LNCAP (cell line): ENCODE measurements around the gene DENND4C.

Experiments
- CTCF ChIP-seq: fragments of 450-650 bp; IDR thresholded peaks from 2 replicates; pipeline ENCODE4 v1.5.1; 2017; ENCODE audit warnings: mild to moderate bottlenecking

DENND4C gene

GRCh38 chr9:19342947-19343346, 112.5 kb downstream of the DENND4C start:
- TF ChIP-seq CTCF: no peak

GRCh38 chr9:19358701-19359100, 128.2 kb downstream of the DENND4C start:
- TF ChIP-seq CTCF: no peak

- TF ChIP-seq CTCF: no peak
These were observed 138.6 kb downstream of the DENND4C start for GRCh38 chr9:19369107-19369506.

- TF ChIP-seq CTCF: peak; percentile 33; the same call in 1 of the 2 replicates
These were observed 141.4 kb downstream of the DENND4C start for GRCh38 chr9:19371942-19372341.

- no peak for TF ChIP-seq CTCF
These were observed 142.1 kb downstream of the DENND4C start for GRCh38 chr9:19372567-19372966.

GRCh38 chr9:19373527-19373926, 143.0 kb downstream of the DENND4C start:
- TF ChIP-seq CTCF: no peak

GRCh38 chr9:19375538-19375937, 145.0 kb downstream of the DENND4C start:
- no peak for TF ChIP-seq CTCF

GRCh38 chr9:19376931-19377330, 146.4 kb downstream of the DENND4C start:
- no peak for TF ChIP-seq CTCF
